Keratinocyte (primary cell): ENCODE data around the gene ZNF784. TPM values are rescaled to one million over a fixed set of nuclear protein-coding genes. Genes with fewer than 3 reads are reported as not detected.

Experiments
- DNase-seq: peaks from one replicate; pipeline ENCODE4 v3.0.0-alpha.2; 2011; ENCODE audit warnings: low read depth, missing footprints, low spot score
- FAIRE-seq: peaks from 2 replicates; lab custom pipeline; 2011; peaks lifted over from hg19 to GRCh38; lab: Jason Lieb, UNC
- H2AFZ ChIP-seq: 2 replicates; pipeline ENCODE4 v1.6.0; 2012; ENCODE audit warnings: low read length, control low read depth, inconsistent platforms; ENCODE audit not compliant: control insufficient read depth
- H3K27ac ChIP-seq: 2 replicates; pipeline ENCODE4 v1.5.1; 2011; ENCODE audit warnings: low read length; ENCODE audit not compliant: control insufficient read depth, insufficient read depth
- H3K27me3 ChIP-seq: 3 replicates; pipeline ENCODE4 v1.6.0; 2011; ENCODE audit warnings: low read length; ENCODE audit not compliant: control insufficient read depth, insufficient read depth; ENCODE audit errors: extremely low read depth
- H3K36me3 ChIP-seq, 2 experiments: 2 replicates in 1 of 2; 3 replicates in 1 of 2; pipeline ENCODE4 v1.5.1; 2011; ENCODE audit warnings: low read length in 2 of 2, mild to moderate bottlenecking in 1 of 2; ENCODE audit not compliant: control insufficient read depth in 2 of 2, insufficient read depth in 2 of 2; ENCODE audit errors: extremely low read depth in 1 of 2
- H3K4me1 ChIP-seq: 3 replicates; pipeline ENCODE4 v1.5.1; 2011; ENCODE audit warnings: low read length; ENCODE audit not compliant: control insufficient read depth, insufficient read depth; ENCODE audit errors: extremely low read depth
- H3K4me2 ChIP-seq: 3 replicates; pipeline ENCODE4 v1.6.0; 2011; ENCODE audit warnings: low read depth, low read length; ENCODE audit not compliant: control insufficient read depth, insufficient read depth; ENCODE audit errors: extremely low read depth
- H3K4me3 ChIP-seq, 3 experiments: fragments of 200-600 bp in 1 of 3; sonication (generic) in 1 of 3; 2 replicates in 2 of 3; 3 replicates in 1 of 3; pipeline ENCODE4 v1.5.1; 2011 to 2016; ENCODE audit warnings: low read length in 3 of 3, mild to moderate bottlenecking in 3 of 3, control low read depth in 2 of 3, inconsistent platforms in 1 of 3, low read depth in 1 of 3, mixed read lengths in 1 of 3, mixed run types in 1 of 3, moderate library complexity in 1 of 3; ENCODE audit not compliant: control insufficient read depth in 2 of 3, insufficient read depth in 2 of 3; ENCODE audit errors: extremely low read depth in 1 of 3
- H3K79me2 ChIP-seq: 2 replicates; pipeline ENCODE4 v1.6.0; 2012; ENCODE audit warnings: low read length; ENCODE audit not compliant: control insufficient read depth, insufficient read depth
- H3K9ac ChIP-seq: 3 replicates; pipeline ENCODE4 v1.6.0; 2011; ENCODE audit warnings: low read length; ENCODE audit not compliant: control insufficient read depth, insufficient read depth; ENCODE audit errors: extremely low read depth
- H3K9me1 ChIP-seq: 3 replicates; pipeline ENCODE4 v1.6.0; 2011; ENCODE audit warnings: low read length; ENCODE audit not compliant: control insufficient read depth, insufficient read depth; ENCODE audit errors: extremely low read depth
- H3K9me3 ChIP-seq: 2 replicates; pipeline ENCODE4 v1.5.1; 2012; ENCODE audit warnings: low read depth, low read length; ENCODE audit not compliant: control insufficient read depth
- H4K20me1 ChIP-seq: 3 replicates; pipeline ENCODE4 v1.6.0; 2011; ENCODE audit warnings: low read length; ENCODE audit not compliant: control insufficient read depth, insufficient read depth; ENCODE audit errors: extremely low read depth
- CTCF ChIP-seq, 3 experiments: IDR thresholded peaks in 1 of 3; conservative IDR thresholded peaks in 1 of 3; optimal IDR thresholded peaks in 1 of 3; 2 replicates in 2 of 3; 3 replicates in 1 of 3; pipeline versions ENCODE3 to v1.5.1; 2011; ENCODE audit warnings: low read length in 3 of 3, mild to moderate bottlenecking in 3 of 3, moderate library complexity in 2 of 3, control low read depth in 1 of 3, inconsistent platforms in 1 of 3; ENCODE audit not compliant: insufficient read depth in 2 of 3; ENCODE audit errors: extremely low read depth in 1 of 3
- EZH2 ChIP-seq: IDR thresholded peaks from one replicate; pipeline ENCODE4 v1.6.1; 2012; ENCODE audit warnings: inconsistent platforms, mild to moderate bottlenecking, low read length, moderate library complexity
- dilution Hi-C: fragments of 300-500 bp; cut with MboI; formaldehyde crosslinking; loops from one replicate; pipeline ENCODE4 v1.7.0; 2020; ENCODE audit warnings: low sequenced_read_pairs; ENCODE audit not compliant: extremely low pct_ligation_motif_present
- polyA plus RNA-seq, 5 experiments: library from polyadenylated mRNA; depleted of rRNA in 3 of 5; stranded (reverse) in 3 of 5; stranded (forward) in 1 of 5; unstranded in 1 of 5; fragments of >200 nt; gene quantifications; 1 replicate in 1 of 5; 2 replicates in 3 of 5; 3 replicates in 1 of 5; pipeline versions ENCODE4 v1.2.1 to v1.2.3, GENCODE V29; 2011 to 2012; ENCODE audit warnings: missing spikeins in 2 of 5, low read depth in 1 of 5, low replicate concordance in 1 of 5

The ZNF784 gene
- polyA plus RNA-seq, 1 donor (not counting 4 experiments of a cell fraction or from before 2014, with no cell fraction given): 2.1 TPM

- peaks cover 13% of the 10 kb centered on the region for H3K4me1 ChIP-seq
- H3K9ac ChIP-seq: no peak overlapping the region
- no peak for DNase-seq
- dilution Hi-C loops: no loop called here
- peaks cover 1 to 2% of the 10 kb centered on the region in 2 experiments for H3K36me3 ChIP-seq
- H3K27ac ChIP-seq: no peak overlapping the region
- no peaks in the 10 kb centered on the region for H3K27me3 ChIP-seq
- TF ChIP-seq CTCF (optimal IDR thresholded peaks at IDR 0.05 in 1 of 3, IDR thresholded peaks at IDR 0.05 in 1 of 3, conservative IDR thresholded peaks at IDR 0.05 in 1 of 3; ENCODE audit: extremely low read depth in 1 of 3, insufficient read depth in 2 of 3, low read length in 3 of 3) (no peak), EZH2 (no peak)
- no peaks in the 10 kb centered on the region for H3K9me1 ChIP-seq
- no peaks in the 10 kb centered on the region for H3K9me3 ChIP-seq
- no peak overlapping the region for H3K4me2 ChIP-seq
- H3K79me2 ChIP-seq: no peaks in the 10 kb centered on the region
- H4K20me1 ChIP-seq: peaks cover 3% of the 10 kb centered on the region
- FAIRE-seq: no peak
- no peak overlapping the region for H2AFZ ChIP-seq
- no peak overlapping the region for H3K4me3 ChIP-seq
Measured at GRCh38 chr19:55622242-55622969, 2.0 kb downstream of the ZNF784 start.

GRCh38 chr19:55621673-55622231, 2.6 kb downstream of the ZNF784 start:
- dilution Hi-C loops: no loop called here
- H3K4me2 ChIP-seq: no peak overlapping the region
- peaks cover 4 to 5% of the 10 kb centered on the region in 2 experiments for H3K36me3 ChIP-seq
- H3K4me1 ChIP-seq: peaks cover 13% of the 10 kb centered on the region
- H3K9me3 ChIP-seq: no peaks in the 10 kb centered on the region
- H3K9ac ChIP-seq: no peak overlapping the region
- no peak overlapping the region for H3K4me3 ChIP-seq
- H4K20me1 ChIP-seq: peaks cover 3% of the 10 kb centered on the region
- TF ChIP-seq EZH2 (no peak), CTCF (optimal IDR thresholded peaks at IDR 0.05 in 1 of 3, IDR thresholded peaks at IDR 0.05 in 1 of 3, conservative IDR thresholded peaks at IDR 0.05 in 1 of 3; ENCODE audit: extremely low read depth in 1 of 3, insufficient read depth in 2 of 3, low read length in 3 of 3) (no peak)
- H3K79me2 ChIP-seq: no peaks in the 10 kb centered on the region
- no peak overlapping the region for H2AFZ ChIP-seq
- H3K27ac ChIP-seq: no peak overlapping the region
- DNase-seq (no peak), FAIRE-seq (no peak)
- H3K9me1 ChIP-seq: no peaks in the 10 kb centered on the region
- no peaks in the 10 kb centered on the region for H3K27me3 ChIP-seq
